IMR-90 (cell line): ENCODE measurements around the gene P2RY2. TPM values are rescaled to one million over a fixed set of nuclear protein-coding genes. Genes with fewer than 3 reads are reported as not detected.

ENCODE experiments used
- ATAC-seq: fragments of 200-7000 bp; cut with Tn5 transposase; 2 replicates; pipeline ENCODE4 v1.9.1; 2020; ENCODE audit warnings: low read depth, mild to moderate bottlenecking, moderate library complexity
- BruUV-seq: library from RNA; stranded (reverse); fragments of 400-500 nt; replicated peaks from 2 replicates; lab custom pipeline; 2021; lab: Mats Ljungman, UMichigan
- CTCF ChIA-PET: fragments of 300-600 bp; formaldehyde crosslinking; extraction: SDS; loops from one replicate; lab custom pipeline; 2021; ENCODE audit warnings: antibody characterized with exemption; lab: Yijun Ruan, JAX
- POLR2A ChIA-PET: fragments of 300-600 bp; sonication (Branson Sonifier 250); formaldehyde crosslinking; loops from one replicate; lab custom pipeline; 2022; ENCODE audit warnings: antibody characterized with exemption; ENCODE audit not compliant: unreplicated experiment; lab: Charles Lee
- DNase-seq: peaks from one replicate; pipeline ENCODE4 v3.0.0; 2013
- H2AFZ ChIP-seq: replicated peaks from 2 replicates; pipeline ENCODE3; 2013; ENCODE audit warnings: low read length, mild to moderate bottlenecking; ENCODE audit not compliant: poor library complexity
- H2AK5ac ChIP-seq: 2 replicates; pipeline ENCODE4 v1.6.1; 2013; ENCODE audit warnings: low read depth, low read length, inconsistent platforms
- H2AK9ac ChIP-seq: replicated peaks from 2 replicates; pipeline ENCODE3; 2013; ENCODE audit warnings: mild to moderate bottlenecking, low read depth, low read length, moderate library complexity; ENCODE audit not compliant: poor library complexity
- H2BK120ac ChIP-seq: 2 replicates; pipeline ENCODE4 v1.6.1; 2013; ENCODE audit warnings: low read depth, low read length, inconsistent platforms
- H2BK15ac ChIP-seq: 3 replicates; pipeline ENCODE4 v1.6.1; 2013; ENCODE audit warnings: low read depth, low read length, inconsistent platforms
- H2BK20ac ChIP-seq: 2 replicates; pipeline ENCODE4 v1.6.1; 2013; ENCODE audit warnings: low read depth, mild to moderate bottlenecking, inconsistent platforms, low read length, moderate library complexity
- H2BK5ac ChIP-seq: 2 replicates; pipeline ENCODE4 v1.6.1; 2013; ENCODE audit warnings: mild to moderate bottlenecking, low read depth, low read length, inconsistent platforms; ENCODE audit not compliant: poor library complexity, severe bottlenecking
- H3K14ac ChIP-seq: replicated peaks from 2 replicates; pipeline ENCODE4 v1.6.1; 2013; ENCODE audit warnings: low read depth, low read length, inconsistent platforms
- H3K18ac ChIP-seq: 2 replicates; pipeline ENCODE4 v1.6.1; 2013; ENCODE audit warnings: low read depth, low read length, control low read depth
- H3K23ac ChIP-seq: 2 replicates; pipeline ENCODE4 v1.6.1; 2013; ENCODE audit warnings: low read depth, low read length, inconsistent platforms
- H3K27ac ChIP-seq: 2 replicates; pipeline ENCODE4 v1.5.1; 2013; ENCODE audit warnings: mild to moderate bottlenecking, control low read depth, low read length; ENCODE audit not compliant: insufficient read depth
- H3K27me3 ChIP-seq: 2 replicates; pipeline ENCODE4 v1.6.1; 2013; ENCODE audit warnings: low read length; ENCODE audit not compliant: control insufficient read depth, insufficient read depth
- H3K36me3 ChIP-seq: 2 replicates; pipeline ENCODE4 v1.6.1; 2013; ENCODE audit warnings: low read length, mixed read lengths; ENCODE audit not compliant: control insufficient read depth, insufficient read depth
- H3K4ac ChIP-seq: 2 replicates; pipeline ENCODE4 v1.6.1; 2013; ENCODE audit warnings: low read depth, low read length, inconsistent platforms
- H3K4me1 ChIP-seq: 2 replicates; pipeline ENCODE4 v1.6.1; 2013; ENCODE audit warnings: low read length, mixed read lengths; ENCODE audit not compliant: control insufficient read depth, insufficient read depth
- H3K4me2 ChIP-seq: 2 replicates; pipeline ENCODE4 v1.6.1; 2013; ENCODE audit warnings: low read depth, mild to moderate bottlenecking, control low read depth, low read length, moderate library complexity
- H3K4me3 ChIP-seq: 2 replicates; pipeline ENCODE4 v1.5.1; 2013; ENCODE audit warnings: low read depth, mild to moderate bottlenecking, control low read depth, low read length, moderate library complexity; ENCODE audit not compliant: insufficient read depth
- H3K56ac ChIP-seq: 2 replicates; pipeline ENCODE4 v1.6.1; 2013; ENCODE audit warnings: low read length, inconsistent platforms; ENCODE audit not compliant: insufficient read depth; ENCODE audit errors: extremely low read depth
- H3K79me1 ChIP-seq, 2 experiments: 2 replicates each; pipeline ENCODE4 v1.6.1; 2013; ENCODE audit warnings: low read length in 2 of 2, inconsistent platforms in 1 of 2, low read depth in 1 of 2
- H3K9ac ChIP-seq: 2 replicates; pipeline ENCODE4 v1.6.1; 2013; ENCODE audit warnings: low read depth, low read length, control low read depth
- H3K9me1 ChIP-seq: 2 replicates; pipeline ENCODE4 v1.6.1; 2013; ENCODE audit warnings: low read length, inconsistent platforms; ENCODE audit not compliant: insufficient read depth
- H3K9me3 ChIP-seq: 2 replicates; pipeline ENCODE4 v1.6.1; 2013; ENCODE audit warnings: low read length; ENCODE audit not compliant: control insufficient read depth, insufficient read depth
- H4K20me1 ChIP-seq: 2 replicates; pipeline ENCODE4 v1.6.1; 2013; ENCODE audit warnings: low read length, inconsistent platforms; ENCODE audit not compliant: insufficient read depth
- H4K5ac ChIP-seq: 2 replicates; pipeline ENCODE4 v1.6.1; 2013; ENCODE audit warnings: mild to moderate bottlenecking, low read depth, low read length, control low read depth
- H4K8ac ChIP-seq, 2 experiments: 2 replicates each; pipeline ENCODE4 v1.6.1; 2013; ENCODE audit warnings: low read depth in 2 of 2, low read length in 2 of 2, control low read depth in 1 of 2, inconsistent platforms in 1 of 2
- H4K91ac ChIP-seq: 2 replicates; pipeline ENCODE4 v1.6.1; 2013; ENCODE audit warnings: low read depth, low read length, inconsistent platforms; ENCODE audit not compliant: insufficient read depth
- BHLHE40 ChIP-seq: fragments of 150-350 bp; IDR thresholded peaks from 2 replicates; pipeline ENCODE4 v1.6.1; 2016; ENCODE audit warnings: mild to moderate bottlenecking, low read depth, low read length
- CEBPB ChIP-seq: IDR thresholded peaks from 2 replicates; pipeline ENCODE4 v1.6.1; 2012; ENCODE audit warnings: low read depth, low read length, improper control_type of control experiment
- CHD1 ChIP-seq: IDR thresholded peaks from 2 replicates; pipeline ENCODE4 v1.6.1; 2012; ENCODE audit warnings: low read depth, low read length, improper control_type of control experiment
- CTCF ChIP-seq: conservative IDR thresholded peaks from 2 replicates; pipeline ENCODE4 v1.5.1; 2012; ENCODE audit warnings: mild to moderate bottlenecking, low read depth, low read length, improper control_type of control experiment
- ELK1 ChIP-seq: fragments of 150-350 bp; IDR thresholded peaks from 2 replicates; pipeline ENCODE4 v1.6.1; 2016; ENCODE audit warnings: low read depth, mild to moderate bottlenecking, low read length, moderate library complexity, borderline replicate concordance
- MAFK ChIP-seq: IDR thresholded peaks from 2 replicates; pipeline ENCODE4 v1.6.1; 2012; ENCODE audit warnings: low read depth, low read length, improper control_type of control experiment
- MXI1 ChIP-seq: IDR thresholded peaks from 2 replicates; pipeline ENCODE4 v1.6.1; 2012; ENCODE audit warnings: low read depth, mild to moderate bottlenecking, low read length, moderate library complexity, borderline replicate concordance
- RAD21 ChIP-seq: IDR thresholded peaks from 2 replicates; pipeline ENCODE4 v1.6.1; 2012; ENCODE audit warnings: low read length, improper control_type of control experiment
- RCOR1 ChIP-seq: IDR thresholded peaks from 2 replicates; pipeline ENCODE4 v1.6.1; 2012; ENCODE audit warnings: mild to moderate bottlenecking, low read length, improper control_type of control experiment; ENCODE audit not compliant: insufficient replicate concordance
- SMC3 ChIP-seq: fragments of 150-350 bp; IDR thresholded peaks from 2 replicates; pipeline ENCODE4 v1.6.1; 2016; ENCODE audit warnings: low read depth, mild to moderate bottlenecking, antibody characterized with exemption, low read length, moderate library complexity
- WGBS, 2 experiments: methylation state at CpG; one replicate each; pipeline versions ENCODE4 v1.1.5 to v1.1.7; 2013; ENCODE audit warnings: missing lambda C conversion rate in 2 of 2; ENCODE audit not compliant: insufficient read length in 1 of 2; ENCODE audit errors: extremely low coverage in 2 of 2; 5-methylcytosine and 5-hydroxymethylcytosine counted together
- dilution Hi-C: fragments of 300-500 bp; cut with HindIII; formaldehyde crosslinking; loops from one replicate; pipeline ENCODE4 v1.14.3; 2018; ENCODE audit warnings: low sequenced_read_pairs; ENCODE audit not compliant: unreplicated experiment
- in situ Hi-C: fragments of 300-500 bp; cut with MboI; formaldehyde crosslinking; loops from 3 replicates; pipeline ENCODE4 v1.14.3; 2019; ENCODE audit warnings: low sequenced_read_pairs, inconsistent platforms, mixed read lengths
- intact Hi-C: fragments of 100-400 bp; cut with micrococcal nuclease; formaldehyde crosslinking; loops from 2 replicates; pipeline ENCODE4 v1.10.0; 2022
- polyA plus RNA-seq, 3 experiments: library from polyadenylated mRNA; depleted of rRNA; stranded (reverse); fragments of >200 nt; gene quantifications; 2 replicates each; pipeline ENCODE4 v1.2.3, GENCODE V29; 2012; ENCODE audit warnings: low replicate concordance in 1 of 3
- total RNA-seq: library from RNA; depleted of rRNA; stranded (reverse); fragments of >200 nt; gene quantifications from 2 replicates; pipeline ENCODE4 v1.2.3, GENCODE V29; 2012
- TF ChIP-seq, protein P1 (sequence below): fragments of 150-350 bp; IDR thresholded peaks from 2 replicates; pipeline ENCODE4 v1.6.1; 2017; ENCODE audit warnings: mild to moderate bottlenecking, antibody characterized with exemption, low read length, low read depth

Gene P2RY2
- total and polyA plus RNA-seq, 2 of the 4 experiments (the other 2 are of a cell fraction), result not detected

DNA sequence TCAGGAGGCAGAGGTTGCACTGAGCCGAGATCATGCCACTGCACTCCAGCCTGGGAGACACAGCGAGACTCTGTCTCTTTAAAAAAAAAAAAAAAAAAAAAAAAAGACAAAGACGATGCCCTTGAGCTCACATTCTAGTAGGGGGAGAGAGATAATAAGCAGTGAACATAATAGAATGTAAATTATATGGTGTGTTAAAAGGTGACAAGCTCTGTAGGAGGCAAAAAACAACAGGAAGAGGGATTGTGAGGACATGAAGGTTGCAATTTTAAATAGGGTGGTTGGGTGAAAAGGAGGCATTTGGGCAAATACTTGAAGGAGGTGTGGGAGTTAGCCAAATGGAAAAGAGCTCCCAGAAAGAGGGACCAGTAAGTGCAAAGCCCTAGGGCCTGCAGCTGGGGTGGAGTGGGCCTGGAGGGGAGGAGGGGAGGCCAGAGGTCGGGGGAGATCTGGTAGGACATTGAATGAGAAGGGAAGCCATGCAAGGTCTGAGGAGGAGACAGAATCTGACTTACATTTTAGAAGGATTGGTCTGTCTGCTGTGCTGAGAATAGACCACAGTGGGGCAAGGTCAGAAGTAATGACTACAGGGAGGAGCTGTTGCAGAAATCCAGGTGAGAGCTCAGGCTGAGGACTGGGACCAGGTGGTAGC is 26.6 kb downstream of the P2RY2 start (continued):
- TF ChIP-seq CEBPB (no peak), RCOR1 (no peak), BHLHE40 (no peak)
- TF ChIP-seq, protein P1, sequence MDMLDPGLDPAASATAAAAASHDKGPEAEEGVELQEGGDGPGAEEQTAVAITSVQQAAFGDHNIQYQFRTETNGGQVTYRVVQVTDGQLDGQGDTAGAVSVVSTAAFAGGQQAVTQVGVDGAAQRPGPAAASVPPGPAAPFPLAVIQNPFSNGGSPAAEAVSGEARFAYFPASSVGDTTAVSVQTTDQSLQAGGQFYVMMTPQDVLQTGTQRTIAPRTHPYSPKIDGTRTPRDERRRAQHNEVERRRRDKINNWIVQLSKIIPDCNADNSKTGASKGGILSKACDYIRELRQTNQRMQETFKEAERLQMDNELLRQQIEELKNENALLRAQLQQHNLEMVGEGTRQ, result no peak

- no peak for DNase-seq
- no peak overlapping the region for H4K8ac ChIP-seq
- H3K79me1 ChIP-seq, result no peaks in the 10 kb centered on the region
- no peak overlapping the region for H3K9ac ChIP-seq
- dilution Hi-C loops, result no loop called here
- H2BK20ac ChIP-seq, result no peak overlapping the region; the same call in 1 of the 2 replicates
- H3K27me3 ChIP-seq, result 0 out of 2 replicates have a peak, but pooled peaks cover 3% of the 10 kb centered on the region
- in situ Hi-C loops, result no loop called here
- no peak overlapping the region for H3K27ac ChIP-seq
- H2BK15ac ChIP-seq, result no peak overlapping the region
- H3K4me1 ChIP-seq, result peaks cover 4% of the 10 kb centered on the region
- no TSS peak for BruUV-seq
- intact Hi-C loops, result no loop called here
- H3K36me3 ChIP-seq, result no peaks in the 10 kb centered on the region
- no peak overlapping the region for H2AK9ac ChIP-seq
- 0 out of 2 replicates have a peak overlapping the region, but pooled peaks have one; percentile 28 for H4K5ac ChIP-seq
- H2BK5ac ChIP-seq, result no peak overlapping the region
- no peak overlapping the region for H4K91ac ChIP-seq
- H3K56ac ChIP-seq, result no peak overlapping the region
- no peak overlapping the region for H3K4me3 ChIP-seq
- CTCF ChIA-PET, result no interaction called here
- H3K18ac ChIP-seq, result no peak overlapping the region
- H2BK120ac ChIP-seq, result no peak overlapping the region
- no peak for ATAC-seq
- no peak overlapping the region for H3K4me2 ChIP-seq
- 0 out of 2 replicates have a peak overlapping the region, but pooled peaks have one; percentile 15 for H3K14ac ChIP-seq
- no peak overlapping the region for H3K4ac ChIP-seq
- H3K9me3 ChIP-seq, result no peaks in the 10 kb centered on the region
- no peak overlapping the region for H3K23ac ChIP-seq
- POLR2A ChIA-PET, result interaction anchor here (0.6 kb wide), 1 partner anchor 347 kb away, joined by 3 read pairs; no protein-coding TSS in a partner anchor
- H4K20me1 ChIP-seq, result no peaks in the 10 kb centered on the region
- no peak overlapping the region; the same call in 1 of the 2 replicates for H2AK5ac ChIP-seq
- no CpG with 5 or more reads among the region's 6 CpGs for whole genome bisulfite sequencing, 2 experiments
- peak overlapping the region; percentile 9 for H2AFZ ChIP-seq
- H3K9me1 ChIP-seq, result peaks cover 4% of the 10 kb centered on the region; the same call in 1 of the 2 replicates
- no peak for TF ChIP-seq BHLHE40
- TF ChIP-seq RCOR1, result no peak
- no peak for TF ChIP-seq MAFK
- no peak for TF ChIP-seq RAD21
- TF ChIP-seq CTCF, result no peak
- no peak for TF ChIP-seq MXI1
- no peak for TF ChIP-seq ELK1
- no peak for TF ChIP-seq SMC3
- no peak for TF ChIP-seq CHD1
Observed at GRCh38 chr11:73245461-73245860, 27.4 kb downstream of the P2RY2 start.
